ENCODE measurements around the gene GRK7.

DNA sequence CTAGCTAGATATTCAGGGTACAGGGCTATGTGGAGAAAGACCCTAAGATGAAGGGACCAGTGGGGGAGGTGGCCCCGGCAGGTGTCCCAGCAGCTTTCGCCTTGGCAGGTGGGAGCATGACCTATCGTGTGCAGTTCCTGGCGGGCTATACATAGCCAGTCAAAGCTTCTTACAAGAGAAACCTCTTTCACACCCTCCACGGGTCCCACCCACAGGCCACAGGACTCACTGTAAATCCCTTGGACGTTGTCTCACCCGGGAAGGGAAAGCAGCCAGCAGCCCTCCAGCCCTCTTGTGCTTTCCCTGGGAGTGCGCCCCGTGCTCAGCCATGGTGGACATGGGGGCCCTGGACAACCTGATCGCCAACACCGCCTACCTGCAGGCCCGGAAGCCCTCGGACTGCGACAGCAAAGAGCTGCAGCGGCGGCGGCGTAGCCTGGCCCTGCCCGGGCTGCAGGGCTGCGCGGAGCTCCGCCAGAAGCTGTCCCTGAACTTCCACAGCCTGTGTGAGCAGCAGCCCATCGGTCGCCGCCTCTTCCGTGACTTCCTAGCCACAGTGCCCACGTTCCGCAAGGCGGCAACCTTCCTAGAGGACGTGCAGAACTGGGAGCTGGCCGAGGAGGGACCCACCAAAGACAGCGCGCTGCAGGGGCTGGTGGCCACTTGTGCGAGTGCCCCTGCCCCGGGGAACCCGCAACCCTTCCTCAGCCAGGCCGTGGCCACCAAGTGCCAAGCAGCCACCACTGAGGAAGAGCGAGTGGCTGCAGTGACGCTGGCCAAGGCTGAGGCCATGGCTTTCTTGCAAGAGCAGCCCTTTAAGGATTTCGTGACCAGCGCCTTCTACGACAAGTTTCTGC lies 15.0 kb downstream of the GRK7 start:
- TF ChIP-seq, protein P1, sequence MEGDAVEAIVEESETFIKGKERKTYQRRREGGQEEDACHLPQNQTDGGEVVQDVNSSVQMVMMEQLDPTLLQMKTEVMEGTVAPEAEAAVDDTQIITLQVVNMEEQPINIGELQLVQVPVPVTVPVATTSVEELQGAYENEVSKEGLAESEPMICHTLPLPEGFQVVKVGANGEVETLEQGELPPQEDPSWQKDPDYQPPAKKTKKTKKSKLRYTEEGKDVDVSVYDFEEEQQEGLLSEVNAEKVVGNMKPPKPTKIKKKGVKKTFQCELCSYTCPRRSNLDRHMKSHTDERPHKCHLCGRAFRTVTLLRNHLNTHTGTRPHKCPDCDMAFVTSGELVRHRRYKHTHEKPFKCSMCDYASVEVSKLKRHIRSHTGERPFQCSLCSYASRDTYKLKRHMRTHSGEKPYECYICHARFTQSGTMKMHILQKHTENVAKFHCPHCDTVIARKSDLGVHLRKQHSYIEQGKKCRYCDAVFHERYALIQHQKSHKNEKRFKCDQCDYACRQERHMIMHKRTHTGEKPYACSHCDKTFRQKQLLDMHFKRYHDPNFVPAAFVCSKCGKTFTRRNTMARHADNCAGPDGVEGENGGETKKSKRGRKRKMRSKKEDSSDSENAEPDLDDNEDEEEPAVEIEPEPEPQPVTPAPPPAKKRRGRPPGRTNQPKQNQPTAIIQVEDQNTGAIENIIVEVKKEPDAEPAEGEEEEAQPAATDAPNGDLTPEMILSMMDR (conservative IDR thresholded peaks at IDR 0.05; ENCODE audit: low read length) = no peak
- no peak for TF ChIP-seq EZH2phosphoT487 (IDR thresholded peaks at IDR 0.05; ENCODE audit: borderline replicate concordance)
